ENCODE measurements around the gene MKLN1. TPM values are rescaled to one million over a fixed set of nuclear protein-coding genes. Genes with fewer than 3 reads are reported as not detected.
"Not testable (repeated sequence)": the region's sequence is repeated elsewhere in the genome, so short reads cannot be mapped to it uniquely, and the experiment has no call there.

MKLN1 gene
- total RNA-seq, 3 donors from 2014 or later: 78.1 to 113 (median 80.3) TPM

- TF ChIP-seq POLR2AphosphoS5 (IDR thresholded peaks at IDR 0.05): peak in 1 of 3 donors; percentile 16
- TF ChIP-seq CTCF (IDR thresholded peaks at IDR 0.05): peak; percentile 27 to 47 (median 44)
- TF ChIP-seq POLR2A (IDR thresholded peaks at IDR 0.05): no peak
- Histone ChIP-seq H3K4me3 (no peak overlapping the region), H3K4me1 (no peaks in the 10 kb centered on the region), H3K27ac (no peak overlapping the region), H3K9me3 (peaks cover 8 to 9% of the 10 kb centered on the region in 2 donors), H3K27me3 (no peaks in the 10 kb centered on the region), H3K36me3 (no peaks in the 10 kb centered on the region)
- DNase-seq (ENCODE audit: low spot score in 2 of 2): peak in 1 of 2 donors; percentile 24
- intact Hi-C loops (cut with DNase I; ENCODE audit: low total_unique reads): no loop called here
Observed at GRCh38 chr7:131302876-131303707, 24.6 kb upstream of the MKLN1 start.

GRCh38 chr7:131305152-131305551 is 22.5 kb upstream of the MKLN1 start:
- intact Hi-C loops (cut with DNase I; ENCODE audit: low total_unique reads): loop anchor here (2.0 kb wide), 1 partner anchor 44 kb away; no protein-coding TSS in a partner anchor
- no peaks in the 10 kb centered on the region for H3K27me3 ChIP-seq
- TF ChIP-seq CTCF (IDR thresholded peaks at IDR 0.05): no peak
- no peak for TF ChIP-seq POLR2A (IDR thresholded peaks at IDR 0.05)
- no peak overlapping the region for H3K4me3 ChIP-seq
- H3K27ac ChIP-seq: no peak overlapping the region
- no peak for DNase-seq (ENCODE audit: low spot score in 2 of 2)
- H3K36me3 ChIP-seq: no peaks in the 10 kb centered on the region
- H3K9me3 ChIP-seq: peaks cover 8 to 9% of the 10 kb centered on the region in 2 donors
- H3K4me1 ChIP-seq: no peaks in the 10 kb centered on the region

- H3K9me3 ChIP-seq; H3K36me3 ChIP-seq; DNase-seq (ENCODE audit: low spot score in 2 of 2); H3K4me1 ChIP-seq; H3K27ac ChIP-seq; H3K4me3 ChIP-seq; intact Hi-C loops (cut with DNase I; ENCODE audit: low total_unique reads); H3K27me3 ChIP-seq: not testable (repeated sequence)
Observed at GRCh38 chr7:131306041-131306440, 21.6 kb upstream of the MKLN1 start.

- Histone ChIP-seq H3K36me3 (no peaks in the 10 kb centered on the region), H3K4me3 (no peak overlapping the region), H3K4me1 (no peaks in the 10 kb centered on the region), H3K9me3 (peaks cover 8 to 9% of the 10 kb centered on the region in 2 donors), H3K27ac (no peak overlapping the region), H3K27me3 (no peaks in the 10 kb centered on the region)
- DNase-seq (ENCODE audit: low spot score in 2 of 2): no peak
- TF ChIP-seq POLR2A (IDR thresholded peaks at IDR 0.05) (no peak), CTCF (IDR thresholded peaks at IDR 0.05) (no peak), POLR2AphosphoS5 (IDR thresholded peaks at IDR 0.05) (no peak)
- intact Hi-C loops (cut with DNase I; ENCODE audit: low total_unique reads): no loop called here
Observed at GRCh38 chr7:131306777-131307176, 20.9 kb upstream of the MKLN1 start.

GRCh38 chr7:131307627-131308026 is 20.0 kb upstream of the MKLN1 start:
- Histone ChIP-seq H3K4me1 (no peaks in the 10 kb centered on the region), H3K9me3 (peaks cover 8 to 9% of the 10 kb centered on the region in 2 donors), H3K27me3 (no peaks in the 10 kb centered on the region), H3K27ac (no peak overlapping the region), H3K4me3 (no peak overlapping the region), H3K36me3 (no peaks in the 10 kb centered on the region)
- DNase-seq (ENCODE audit: low spot score in 2 of 2): no peak
- intact Hi-C loops (cut with DNase I; ENCODE audit: low total_unique reads): no loop called here
- TF ChIP-seq POLR2A (IDR thresholded peaks at IDR 0.05) (no peak), CTCF (IDR thresholded peaks at IDR 0.05) (no peak), POLR2AphosphoS5 (IDR thresholded peaks at IDR 0.05) (no peak)
